Astrocyte (in vitro differentiated cells and primary cell): ENCODE results near the gene PPP1R1B.

Experiments used
- CTCF ChIP-seq: IDR thresholded peaks from 2 replicates; pipeline ENCODE4 v1.5.1; 2011; ENCODE audit warnings: low read depth, mild to moderate bottlenecking, inconsistent platforms, low read length, moderate library complexity; ENCODE audit not compliant: insufficient read depth
- EZH2 ChIP-seq: IDR thresholded peaks from 2 replicates; pipeline ENCODE4 v1.6.1; 2012; ENCODE audit warnings: mild to moderate bottlenecking, low read length, inconsistent platforms; ENCODE audit not compliant: insufficient read depth

GRCh38 chr17:39639566-39640458 is 13.1 kb downstream of the PPP1R1B start:
- TF ChIP-seq CTCF (no peak), EZH2 (no peak)
